Endothelial cell of umbilical vein (primary cell): ENCODE data around the gene CENPP. TPM values are rescaled to one million over a fixed set of nuclear protein-coding genes. Genes with fewer than 3 reads are reported as not detected.

ENCODE experiments used
- BruUV-seq: library from RNA; stranded (reverse); fragments of 400-500 nt; replicated peaks from 2 replicates; lab custom pipeline; 2021; lab: Mats Ljungman, UMichigan
- CTCF ChIA-PET: fragments of 300-600, 350-600 bp; sonication (Branson Sonifier 250); formaldehyde crosslinking; loops from one replicate; lab custom pipeline; 2021; ENCODE audit warnings: antibody characterized with exemption, inconsistent platforms; lab: Charles Lee
- POLR2A ChIA-PET: fragments of 300-600, 350-600 bp; sonication (Branson Sonifier 250); formaldehyde crosslinking; loops from one replicate; lab custom pipeline; 2021; ENCODE audit warnings: antibody characterized with exemption, inconsistent platforms; lab: Charles Lee
- DNase-seq: peaks from one replicate; pipeline ENCODE4 v3.0.0-alpha.2; 2011; ENCODE audit warnings: low read depth, low spot score
- FAIRE-seq: peaks from 2 replicates; lab custom pipeline; 2011; peaks lifted over from hg19 to GRCh38; lab: Jason Lieb, UNC
- H2AFZ ChIP-seq: 2 replicates; pipeline ENCODE4 v1.6.0; 2012; ENCODE audit warnings: low read depth, low read length, control low read depth, inconsistent platforms
- H3K27ac ChIP-seq: 2 replicates; pipeline ENCODE4 v1.5.1; 2011; ENCODE audit warnings: low read depth, mild to moderate bottlenecking, control low read depth, low read length, moderate library complexity; ENCODE audit not compliant: insufficient read depth
- H3K27me3 ChIP-seq, 2 experiments: 2 replicates each; pipeline versions ENCODE4 v1.6.0 to v1.6.1; 2011; ENCODE audit warnings: low read length in 2 of 2, mixed read lengths in 1 of 2; ENCODE audit not compliant: control insufficient read depth in 2 of 2, insufficient read depth in 2 of 2
- H3K36me3 ChIP-seq, 2 experiments: 2 replicates in 1 of 2; 3 replicates in 1 of 2; pipeline ENCODE4 v1.5.1; 2011; ENCODE audit warnings: low read length in 2 of 2, mild to moderate bottlenecking in 1 of 2, moderate library complexity in 1 of 2; ENCODE audit not compliant: control insufficient read depth in 2 of 2, insufficient read depth in 2 of 2; ENCODE audit errors: extremely low read depth in 1 of 2
- H3K4me1 ChIP-seq: 3 replicates; pipeline ENCODE4 v1.5.1; 2011; ENCODE audit warnings: mild to moderate bottlenecking, low read length; ENCODE audit not compliant: control insufficient read depth, insufficient read depth; ENCODE audit errors: extremely low read depth
- H3K4me2 ChIP-seq: 2 replicates; pipeline ENCODE4 v1.6.1; 2011; ENCODE audit warnings: low read length, control low read depth, mixed read lengths; ENCODE audit not compliant: insufficient read depth
- H3K4me3 ChIP-seq, 3 experiments: fragments of 200-600 bp in 1 of 3; sonication (generic), shearing (Covaris generic) in 1 of 3; replicated peaks in 1 of 3; 2 replicates each; pipeline ENCODE4 v1.5.1; 2011 to 2016; ENCODE audit warnings: control low read depth in 3 of 3, low read length in 3 of 3, mild to moderate bottlenecking in 2 of 3, inconsistent platforms in 1 of 3, low read depth in 1 of 3, moderate library complexity in 1 of 3; ENCODE audit not compliant: insufficient read depth in 1 of 3
- H3K79me2 ChIP-seq: 2 replicates; pipeline ENCODE4 v1.6.0; 2012; ENCODE audit warnings: low read length, inconsistent platforms; ENCODE audit not compliant: control insufficient read depth, insufficient read depth
- H3K9ac ChIP-seq: replicated peaks from 2 replicates; pipeline ENCODE3; 2011; ENCODE audit warnings: low read length, control low read depth; ENCODE audit not compliant: insufficient read depth; ENCODE audit errors: extremely low read depth
- H3K9me1 ChIP-seq: replicated peaks from 3 replicates; pipeline ENCODE4 v1.6.0; 2011; ENCODE audit warnings: mild to moderate bottlenecking, low read length; ENCODE audit not compliant: control insufficient read depth, insufficient read depth; ENCODE audit errors: extremely low read depth
- H3K9me3 ChIP-seq: replicated peaks from 2 replicates; pipeline ENCODE4 v1.5.1; 2012; ENCODE audit warnings: low read length, inconsistent platforms; ENCODE audit not compliant: control insufficient read depth, insufficient read depth
- H4K20me1 ChIP-seq: replicated peaks from 2 replicates; pipeline ENCODE3; 2011; ENCODE audit warnings: mild to moderate bottlenecking, low read length; ENCODE audit not compliant: control insufficient read depth, insufficient read depth; ENCODE audit errors: extremely low read depth
- EZH2 ChIP-seq: IDR thresholded peaks from 2 replicates; pipeline ENCODE4 v1.6.1; 2012; ENCODE audit warnings: borderline replicate concordance, low read depth, mild to moderate bottlenecking, moderate library complexity, low read length, inconsistent platforms; ENCODE audit not compliant: severe bottlenecking
- FOS ChIP-seq: IDR thresholded peaks from 2 replicates; pipeline ENCODE4 v1.6.1; 2011; ENCODE audit warnings: mild to moderate bottlenecking, low read length, moderate library complexity, borderline replicate concordance; ENCODE audit not compliant: insufficient read depth
- GATA2 ChIP-seq: IDR thresholded peaks from 2 replicates; pipeline ENCODE4 v1.7.0; 2011; ENCODE audit warnings: low read depth, mild to moderate bottlenecking, moderate library complexity, mixed read lengths, low read length; ENCODE audit not compliant: insufficient read length, insufficient read depth
- JUN ChIP-seq: IDR thresholded peaks from 2 replicates; pipeline ENCODE4 v1.6.1; 2011; ENCODE audit warnings: borderline replicate concordance, low read depth; ENCODE audit not compliant: insufficient read length, insufficient read depth
- MYC ChIP-seq: IDR thresholded peaks from one replicate; pipeline ENCODE4 v1.6.1; 2011; ENCODE audit warnings: mild to moderate bottlenecking, low read depth, low read length
- POLR2A ChIP-seq: IDR thresholded peaks from 2 replicates; pipeline ENCODE4 v1.6.1; 2012; ENCODE audit warnings: low read depth, mild to moderate bottlenecking, control low read depth, low read length
- POLR2AphosphoS5 ChIP-seq: IDR thresholded peaks from 2 replicates; pipeline ENCODE4 v1.6.1; 2012; ENCODE audit warnings: low read depth, mild to moderate bottlenecking, control low read depth, low read length, moderate library complexity; ENCODE audit not compliant: insufficient read depth
- dilution Hi-C: fragments of 300-500 bp; cut with MboI; formaldehyde crosslinking; loops from one replicate; pipeline ENCODE4 v1.15.0; 2019; ENCODE audit warnings: low sequenced_read_pairs; ENCODE audit not compliant: extremely low pct_ligation_motif_present
- intact Hi-C: fragments of 100-400 bp; cut with micrococcal nuclease; formaldehyde crosslinking; loops from one replicate; pipeline ENCODE4 v1.10.0; 2022
- polyA plus RNA-seq, 4 experiments: library from polyadenylated mRNA; depleted of rRNA in 3 of 4; stranded (reverse) in 3 of 4; unstranded in 1 of 4; fragments of >200 nt; gene quantifications; 2 replicates each; pipeline versions ENCODE4 v1.2.1 to v1.2.3, GENCODE V29; 2011 to 2012; ENCODE audit warnings: missing spikeins in 1 of 4
- total RNA-seq: library from RNA; stranded (reverse); gene quantifications from 2 replicates; pipeline ENCODE4 v1.2.3, GENCODE V29; 2021
- TF ChIP-seq, protein P1 (sequence below): IDR thresholded peaks from 2 replicates; pipeline ENCODE4 v1.6.1; 2011; ENCODE audit not compliant: insufficient read depth, insufficient read length
- TF ChIP-seq, protein P2 (sequence below), 2 donors: IDR thresholded peaks; 1 replicate in 1 of 2; 2 replicates in 1 of 2; pipeline ENCODE4 v1.5.1; 2011; ENCODE audit warnings: low read length in 2 of 2, mild to moderate bottlenecking in 2 of 2, moderate library complexity in 2 of 2, control low read depth in 1 of 2, inconsistent platforms in 1 of 2, low read depth in 1 of 2; ENCODE audit not compliant: insufficient read depth in 1 of 2; ENCODE audit errors: extremely low read depth in 1 of 2

CENPP gene
- total and polyA plus RNA-seq, 2 donors (not counting 3 experiments of a cell fraction or from before 2014, with no cell fraction given): 1.2 to 12.0 TPM

DNA sequence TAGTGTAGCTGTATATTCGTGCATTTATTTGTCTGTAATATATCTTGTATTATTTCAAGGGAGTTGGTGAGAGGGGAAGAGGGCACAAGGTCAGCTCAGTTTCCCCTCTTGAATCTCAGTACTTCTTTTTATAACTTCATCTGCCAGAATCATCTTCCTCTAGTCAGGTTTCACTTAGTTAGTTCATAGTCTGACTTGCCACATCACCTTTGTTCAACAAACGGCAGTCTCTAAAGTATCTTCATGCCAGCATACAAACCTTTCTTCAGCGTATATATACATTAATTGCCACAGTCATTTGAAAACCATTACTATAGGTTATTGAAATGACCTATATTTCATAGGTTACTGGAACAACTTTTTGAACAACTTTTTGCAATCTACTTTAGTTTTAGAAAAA, 208.5 kb downstream of the CENPP start:
- Histone ChIP-seq H3K4me3 (no peak overlapping the region), H2AFZ (no peak overlapping the region), H3K36me3 (no peaks in the 10 kb centered on the region), H3K27me3 (no peaks in the 10 kb centered on the region), H3K9me1 (no peaks in the 10 kb centered on the region), H3K9ac (no peak overlapping the region), H3K4me1 (no peaks in the 10 kb centered on the region), H4K20me1 (no peaks in the 10 kb centered on the region), H3K9me3 (no peaks in the 10 kb centered on the region), H3K27ac (no peak overlapping the region), H3K4me2 (no peak overlapping the region), H3K79me2 (no peaks in the 10 kb centered on the region)
- TF ChIP-seq FOS (no peak), EZH2 (no peak), MYC (no peak), JUN (no peak), GATA2 (no peak), POLR2AphosphoS5 (no peak), POLR2A (no peak)
- TF ChIP-seq, protein P1, sequence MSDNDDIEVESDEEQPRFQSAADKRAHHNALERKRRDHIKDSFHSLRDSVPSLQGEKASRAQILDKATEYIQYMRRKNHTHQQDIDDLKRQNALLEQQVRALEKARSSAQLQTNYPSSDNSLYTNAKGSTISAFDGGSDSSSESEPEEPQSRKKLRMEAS: no peak
- TF ChIP-seq, protein P2, sequence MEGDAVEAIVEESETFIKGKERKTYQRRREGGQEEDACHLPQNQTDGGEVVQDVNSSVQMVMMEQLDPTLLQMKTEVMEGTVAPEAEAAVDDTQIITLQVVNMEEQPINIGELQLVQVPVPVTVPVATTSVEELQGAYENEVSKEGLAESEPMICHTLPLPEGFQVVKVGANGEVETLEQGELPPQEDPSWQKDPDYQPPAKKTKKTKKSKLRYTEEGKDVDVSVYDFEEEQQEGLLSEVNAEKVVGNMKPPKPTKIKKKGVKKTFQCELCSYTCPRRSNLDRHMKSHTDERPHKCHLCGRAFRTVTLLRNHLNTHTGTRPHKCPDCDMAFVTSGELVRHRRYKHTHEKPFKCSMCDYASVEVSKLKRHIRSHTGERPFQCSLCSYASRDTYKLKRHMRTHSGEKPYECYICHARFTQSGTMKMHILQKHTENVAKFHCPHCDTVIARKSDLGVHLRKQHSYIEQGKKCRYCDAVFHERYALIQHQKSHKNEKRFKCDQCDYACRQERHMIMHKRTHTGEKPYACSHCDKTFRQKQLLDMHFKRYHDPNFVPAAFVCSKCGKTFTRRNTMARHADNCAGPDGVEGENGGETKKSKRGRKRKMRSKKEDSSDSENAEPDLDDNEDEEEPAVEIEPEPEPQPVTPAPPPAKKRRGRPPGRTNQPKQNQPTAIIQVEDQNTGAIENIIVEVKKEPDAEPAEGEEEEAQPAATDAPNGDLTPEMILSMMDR (IDR thresholded peaks at IDR 0.05; ENCODE audit: extremely low read depth in 1 of 2, insufficient read depth in 1 of 2, low read depth in 1 of 2, low read length in 2 of 2): no peak
- DNase-seq (no peak), FAIRE-seq (no peak)
- intact Hi-C loops (no loop called here), dilution Hi-C loops (no loop called here)
- CTCF ChIA-PET: no interaction called here
- BruUV-seq: no TSS peak
- POLR2A ChIA-PET: no interaction called here
